Effector memory CD8-positive, alpha-beta T cell (primary cell): ENCODE data around the gene ANKLE1.
A peak's percentile ranks its signal among the peaks of the same experiment; 100 is the strongest.

Experiments used
- ATAC-seq: fragments of 150-1000 bp; cut with Tn5 transposase; replicated peaks from 2 replicates; pipeline ENCODE4 v1.10.0; 2021; ENCODE audit warnings: mild to moderate bottlenecking, moderate library complexity
- DNase-seq, 3 experiments: peaks; one replicate each; pipeline ENCODE4 v3.0.0; 2021
- H3K27ac Mint-ChIP-seq, 2 donors: one replicate each; pipeline ENCODE4 v1.8.0; 2022; ENCODE audit warnings: mild to moderate bottlenecking in 2 of 2, mixed read lengths in 2 of 2, moderate library complexity in 2 of 2
- H3K27me3 Mint-ChIP-seq, 2 donors: one replicate each; pipeline ENCODE4 v1.8.0; 2022; ENCODE audit warnings: mixed read lengths in 2 of 2
- H3K36me3 Mint-ChIP-seq: one replicate; pipeline ENCODE4 v1.8.0; 2022; ENCODE audit warnings: mild to moderate bottlenecking, moderate library complexity, mixed read lengths; ENCODE audit not compliant: insufficient read depth
- H3K4me1 Mint-ChIP-seq, 2 donors: one replicate each; pipeline ENCODE4 v1.8.0; 2022; ENCODE audit warnings: low read depth in 2 of 2, mixed read lengths in 2 of 2
- H3K4me3 Mint-ChIP-seq, 2 donors: one replicate each; pipeline ENCODE4 v1.8.0; 2022; ENCODE audit warnings: mild to moderate bottlenecking in 2 of 2, mixed read lengths in 2 of 2, moderate library complexity in 2 of 2
- H3K9me3 Mint-ChIP-seq, 2 donors: one replicate each; pipeline ENCODE4 v1.8.0; 2022; ENCODE audit warnings: mixed read lengths in 2 of 2

Gene ANKLE1

DNA sequence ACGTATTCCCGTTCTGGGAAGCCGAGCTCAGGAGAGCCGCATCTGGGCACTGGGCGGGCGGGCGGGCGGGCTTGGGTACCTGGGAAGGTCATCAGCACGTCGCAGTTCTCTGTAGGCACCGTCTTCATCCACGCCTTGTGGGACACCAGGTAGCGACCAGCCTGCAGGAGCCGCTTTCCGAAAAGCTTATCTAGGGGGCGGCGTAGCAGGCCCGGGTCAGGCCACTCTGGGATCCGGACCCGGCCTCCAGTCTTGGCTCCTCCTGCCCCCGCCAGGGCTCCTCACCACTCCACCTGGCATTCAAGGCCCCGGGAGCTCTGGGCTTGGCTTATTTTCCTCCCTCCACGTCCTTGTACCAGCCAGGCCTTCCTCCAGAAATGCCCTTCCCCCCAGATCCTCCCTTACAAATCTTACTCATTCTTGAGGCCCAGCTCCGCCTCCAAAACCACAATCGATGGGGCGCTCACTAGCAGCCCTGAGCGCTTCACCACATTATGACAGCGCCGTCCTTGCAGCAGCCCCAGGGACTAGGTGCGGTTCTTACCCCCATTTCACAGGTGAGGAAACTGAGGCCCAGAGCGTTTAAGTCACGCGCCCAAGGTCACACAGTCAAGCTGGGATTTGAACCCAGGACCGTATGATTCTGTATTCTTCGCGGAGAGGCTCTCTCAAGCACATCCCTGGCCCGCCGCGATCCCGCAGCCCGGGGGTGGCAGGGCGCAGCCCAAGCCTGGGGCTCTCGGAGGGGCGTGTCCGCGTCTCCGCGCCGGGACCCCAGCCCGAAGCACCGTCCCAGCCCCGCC is 52.1 kb downstream of the ANKLE1 start:
- peaks cover 34 to 40% of the 10 kb centered on the region in 2 donors for H3K4me1 Mint-ChIP-seq
- H3K27ac Mint-ChIP-seq = peak overlapping the region in 1 of 2 donors; percentile 29
- H3K36me3 Mint-ChIP-seq = no peaks in the 10 kb centered on the region
- H3K9me3 Mint-ChIP-seq = no peaks in the 10 kb centered on the region
- H3K4me3 Mint-ChIP-seq = peak overlapping the region; percentile 76 to 85
- no peaks in the 10 kb centered on the region for H3K27me3 Mint-ChIP-seq
- ATAC-seq = peak; percentile 31
- DNase-seq = peak; percentile 53 to 56 (median 56)

DNA sequence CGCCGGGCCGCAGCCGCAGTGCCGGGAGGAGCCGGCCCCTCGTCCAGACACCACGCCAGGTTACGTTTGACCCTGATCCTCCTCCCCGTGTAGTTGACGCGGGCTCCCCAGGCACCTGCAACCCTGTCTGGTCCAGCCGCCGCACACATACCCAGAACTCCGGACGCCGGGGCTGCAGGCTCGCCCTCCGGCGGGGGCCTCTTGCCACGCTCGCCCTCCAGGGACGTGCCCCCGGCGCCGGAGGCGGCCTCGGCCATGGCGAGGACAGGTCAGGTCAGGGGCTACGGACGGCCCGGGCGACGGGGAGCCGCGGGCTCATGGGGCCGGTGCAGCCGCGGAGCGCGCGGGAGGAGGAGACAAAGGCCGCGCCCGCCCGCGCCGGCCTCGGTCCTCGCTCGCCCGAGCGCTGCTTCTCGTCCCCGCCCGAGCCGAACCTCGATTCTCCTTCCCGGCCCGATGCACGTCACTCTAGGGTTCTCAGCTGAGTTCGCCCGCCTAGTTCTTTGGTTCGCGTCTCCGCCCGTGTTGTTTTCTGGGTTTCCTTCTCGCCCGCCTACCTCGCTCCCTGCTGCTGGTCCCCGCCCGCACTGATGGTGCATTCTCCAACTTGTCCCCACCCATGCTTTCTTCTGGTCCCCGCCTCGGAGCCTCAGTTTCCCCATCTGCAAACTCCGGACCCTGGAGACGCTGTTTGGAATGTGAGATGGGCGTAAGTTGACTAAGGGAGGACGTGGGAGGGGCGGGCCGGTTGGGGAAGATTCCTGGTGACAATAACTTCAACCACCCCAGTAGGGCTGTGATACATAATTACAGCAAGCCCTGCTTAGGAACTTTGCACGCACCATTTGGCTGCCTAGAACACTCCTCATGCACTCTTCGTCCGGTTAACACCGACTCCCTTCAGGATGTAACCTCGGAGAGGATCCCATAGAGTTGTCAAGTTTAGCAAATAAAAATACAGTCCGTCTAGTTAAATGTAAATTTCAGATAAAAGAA is 53.0 kb downstream of the ANKLE1 start, which contains the start of gene ANO8:
ANO8 (minus strand) TSS at position 442 of the 996 bp plus-strand sequence; CDS start at position 257, 185 bp downstream.
- Mint-ChIP-seq H3K27ac (peak within 1 kb of the TSS; percentile 29 to 74), H3K4me3 (peak within 1 kb of the TSS; percentile 90 to 97), H3K36me3 (peaks cover 2% of the 10 kb centered on the region), H3K9me3 (no peaks in the 10 kb centered on the region), H3K4me1 (peaks cover 33 to 37% of the 10 kb centered on the region in 2 donors), H3K27me3 (no peaks in the 10 kb centered on the region)
- DNase-seq (peak; percentile 94 to 97 (median 97)), ATAC-seq (peak; percentile 70)

DNA sequence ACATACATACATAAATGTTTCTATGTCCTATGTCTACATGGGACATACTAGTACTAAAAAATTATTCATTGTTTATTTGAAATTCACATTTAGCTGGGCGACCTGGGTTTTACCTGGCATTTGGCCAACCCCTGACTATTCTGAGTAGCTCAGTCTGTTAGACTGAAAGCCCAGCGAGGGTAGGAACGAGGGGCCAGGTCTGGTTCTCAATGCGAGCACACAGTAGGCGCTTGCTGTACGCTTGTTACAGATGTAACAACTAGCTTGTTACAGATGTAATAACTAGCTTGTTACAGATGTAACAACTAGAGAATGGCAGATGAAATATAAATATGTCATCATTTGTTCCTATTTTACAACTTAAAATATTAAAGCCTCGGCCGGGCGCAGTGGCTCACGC is 53.9 kb downstream of the ANKLE1 start:
- H3K4me1 Mint-ChIP-seq = peaks cover 31 to 37% of the 10 kb centered on the region in 2 donors
- H3K27me3 Mint-ChIP-seq = no peaks in the 10 kb centered on the region
- no peak for ATAC-seq
- H3K9me3 Mint-ChIP-seq = no peaks in the 10 kb centered on the region
- H3K4me3 Mint-ChIP-seq = peak overlapping the region; percentile 90 to 97
- peak overlapping the region in 1 of 2 donors; percentile 74 for H3K27ac Mint-ChIP-seq
- DNase-seq = no peak
- peaks cover 3% of the 10 kb centered on the region for H3K36me3 Mint-ChIP-seq
